ENCODE measurements around the gene PAOX.

PAOX gene

GRCh38 chr10:133350283-133350949 is 28.6 kb upstream of the PAOX start:
- H3K9me3 ChIP-seq (ENCODE audit: control insufficient read depth in 2 of 2, low read length in 2 of 2) = no peaks in the 10 kb centered on the region
- no peak overlapping the region for H3K27ac ChIP-seq (ENCODE audit: low read length)
- no peak overlapping the region for H3K4me3 ChIP-seq (ENCODE audit: low read length in 2 of 2)
- no peaks in the 10 kb centered on the region for H3K4me1 ChIP-seq (ENCODE audit: control insufficient read depth, insufficient read depth, low read length)
- H3K27me3 ChIP-seq (ENCODE audit: control insufficient read depth in 1 of 2, insufficient read depth in 2 of 2, low read length in 2 of 2) = peaks cover 14 to 15% of the 10 kb centered on the region in 2 donors
- H3K9ac ChIP-seq (ENCODE audit: low read length in 2 of 2) = no peak overlapping the region
- no peaks in the 10 kb centered on the region for H3K36me3 ChIP-seq (ENCODE audit: control insufficient read depth in 2 of 2, insufficient read depth in 2 of 2, low read length in 2 of 2)

GRCh38 chr10:133350950-133351329 is 28.1 kb upstream of the PAOX start:
- Histone ChIP-seq H3K4me1 (ENCODE audit: control insufficient read depth, insufficient read depth, low read length) (no peaks in the 10 kb centered on the region), H3K9ac (ENCODE audit: low read length in 2 of 2) (no peak overlapping the region), H3K9me3 (ENCODE audit: control insufficient read depth in 2 of 2, low read length in 2 of 2) (no peaks in the 10 kb centered on the region), H3K36me3 (ENCODE audit: control insufficient read depth in 2 of 2, insufficient read depth in 2 of 2, low read length in 2 of 2) (no peaks in the 10 kb centered on the region), H3K4me3 (ENCODE audit: low read length in 2 of 2) (no peak overlapping the region), H3K27me3 (ENCODE audit: control insufficient read depth in 1 of 2, insufficient read depth in 2 of 2, low read length in 2 of 2) (peaks cover 14 to 18% of the 10 kb centered on the region in 2 donors), H3K27ac (ENCODE audit: low read length) (no peak overlapping the region)

- no peak overlapping the region for H3K4me3 ChIP-seq (ENCODE audit: low read length in 2 of 2)
- no peaks in the 10 kb centered on the region for H3K9me3 ChIP-seq (ENCODE audit: control insufficient read depth in 2 of 2, low read length in 2 of 2)
- H3K27me3 ChIP-seq (ENCODE audit: control insufficient read depth in 1 of 2, insufficient read depth in 2 of 2, low read length in 2 of 2) = peaks cover 10 to 23% of the 10 kb centered on the region in 2 donors
- no peaks in the 10 kb centered on the region for H3K36me3 ChIP-seq (ENCODE audit: control insufficient read depth in 2 of 2, insufficient read depth in 2 of 2, low read length in 2 of 2)
- H3K27ac ChIP-seq (ENCODE audit: low read length) = no peak overlapping the region
- no peaks in the 10 kb centered on the region for H3K4me1 ChIP-seq (ENCODE audit: control insufficient read depth, insufficient read depth, low read length)
- H3K9ac ChIP-seq (ENCODE audit: low read length in 2 of 2) = no peak overlapping the region
Observed at GRCh38 chr10:133351408-133352318, 27.4 kb upstream of the PAOX start.

GRCh38 chr10:133353202-133353959 is 25.7 kb upstream of the PAOX start:
- Histone ChIP-seq H3K36me3 (ENCODE audit: control insufficient read depth in 2 of 2, insufficient read depth in 2 of 2, low read length in 2 of 2) (no peaks in the 10 kb centered on the region), H3K27ac (ENCODE audit: low read length) (no peak overlapping the region), H3K4me1 (ENCODE audit: control insufficient read depth, insufficient read depth, low read length) (peaks cover 7% of the 10 kb centered on the region)

GRCh38 chr10:133353988-133354605 is 25.0 kb upstream of the PAOX start:
- H3K27ac ChIP-seq (ENCODE audit: low read length) = no peak overlapping the region
- peaks cover 6 to 25% of the 10 kb centered on the region in 2 donors for H3K27me3 ChIP-seq (ENCODE audit: control insufficient read depth in 1 of 2, insufficient read depth in 2 of 2, low read length in 2 of 2)
- H3K9me3 ChIP-seq (ENCODE audit: control insufficient read depth in 2 of 2, low read length in 2 of 2) = no peaks in the 10 kb centered on the region
- H3K4me1 ChIP-seq (ENCODE audit: control insufficient read depth, insufficient read depth, low read length) = peaks cover 10% of the 10 kb centered on the region
- no peak overlapping the region for H3K9ac ChIP-seq (ENCODE audit: low read length in 2 of 2)
- no peaks in the 10 kb centered on the region for H3K36me3 ChIP-seq (ENCODE audit: control insufficient read depth in 2 of 2, insufficient read depth in 2 of 2, low read length in 2 of 2)
- H3K4me3 ChIP-seq (ENCODE audit: low read length in 2 of 2) = no peak overlapping the region

More at GRCh38 chr10:133353202-133353959, 25.7 kb upstream of the PAOX start:
- no peak overlapping the region for H3K9ac ChIP-seq (ENCODE audit: low read length in 2 of 2)
- peaks cover 6 to 25% of the 10 kb centered on the region in 2 donors for H3K27me3 ChIP-seq (ENCODE audit: control insufficient read depth in 1 of 2, insufficient read depth in 2 of 2, low read length in 2 of 2)
- H3K4me3 ChIP-seq (ENCODE audit: low read length in 2 of 2) = no peak overlapping the region
- no peaks in the 10 kb centered on the region for H3K9me3 ChIP-seq (ENCODE audit: control insufficient read depth in 2 of 2, low read length in 2 of 2)

- no peaks in the 10 kb centered on the region for H3K9me3 ChIP-seq (ENCODE audit: control insufficient read depth in 2 of 2, low read length in 2 of 2)
- H3K36me3 ChIP-seq (ENCODE audit: control insufficient read depth in 2 of 2, insufficient read depth in 2 of 2, low read length in 2 of 2) = no peaks in the 10 kb centered on the region
- H3K4me3 ChIP-seq (ENCODE audit: low read length in 2 of 2) = no peak overlapping the region
- H3K27me3 ChIP-seq (ENCODE audit: control insufficient read depth in 1 of 2, insufficient read depth in 2 of 2, low read length in 2 of 2) = peaks cover 4 to 22% of the 10 kb centered on the region in 2 donors
- H3K4me1 ChIP-seq (ENCODE audit: control insufficient read depth, insufficient read depth, low read length) = peaks cover 10% of the 10 kb centered on the region
- H3K27ac ChIP-seq (ENCODE audit: low read length) = no peak overlapping the region
- no peak overlapping the region for H3K9ac ChIP-seq (ENCODE audit: low read length in 2 of 2)
Observed at GRCh38 chr10:133354672-133355240, 24.3 kb upstream of the PAOX start.

- H3K4me3 ChIP-seq (ENCODE audit: low read length in 2 of 2) = no peak overlapping the region
- H3K9me3 ChIP-seq (ENCODE audit: control insufficient read depth in 2 of 2, low read length in 2 of 2) = no peaks in the 10 kb centered on the region
- no peak overlapping the region for H3K27ac ChIP-seq (ENCODE audit: low read length)
- peaks cover 2 to 22% of the 10 kb centered on the region in 2 donors for H3K27me3 ChIP-seq (ENCODE audit: control insufficient read depth in 1 of 2, insufficient read depth in 2 of 2, low read length in 2 of 2)
- H3K4me1 ChIP-seq (ENCODE audit: control insufficient read depth, insufficient read depth, low read length) = peaks cover 10% of the 10 kb centered on the region
- H3K9ac ChIP-seq (ENCODE audit: low read length in 2 of 2) = no peak overlapping the region
- H3K36me3 ChIP-seq (ENCODE audit: control insufficient read depth in 2 of 2, insufficient read depth in 2 of 2, low read length in 2 of 2) = no peaks in the 10 kb centered on the region
Observed at GRCh38 chr10:133355266-133355665, 23.8 kb upstream of the PAOX start.

- H3K27ac ChIP-seq (ENCODE audit: low read length) = no peak overlapping the region
Observed at GRCh38 chr10:133355991-133356390, 23.1 kb upstream of the PAOX start.

GRCh38 chr10:133356549-133357284 is 22.3 kb upstream of the PAOX start:
- peak overlapping the region in 1 of 2 donors; percentile 72 for H3K4me3 ChIP-seq (ENCODE audit: low read length in 2 of 2)
- peak overlapping the region in 1 of 2 donors; percentile 27 for H3K9ac ChIP-seq (ENCODE audit: low read length in 2 of 2)
- H3K27ac ChIP-seq (ENCODE audit: low read length) = no peak overlapping the region
- peaks cover 2 to 22% of the 10 kb centered on the region in 2 donors for H3K27me3 ChIP-seq (ENCODE audit: control insufficient read depth in 1 of 2, insufficient read depth in 2 of 2, low read length in 2 of 2)
- H3K36me3 ChIP-seq (ENCODE audit: control insufficient read depth in 2 of 2, insufficient read depth in 2 of 2, low read length in 2 of 2) = no peaks in the 10 kb centered on the region
- H3K9me3 ChIP-seq (ENCODE audit: control insufficient read depth in 2 of 2, low read length in 2 of 2) = no peaks in the 10 kb centered on the region
- peaks cover 10% of the 10 kb centered on the region for H3K4me1 ChIP-seq (ENCODE audit: control insufficient read depth, insufficient read depth, low read length)

More at GRCh38 chr10:133355991-133356390, 23.1 kb upstream of the PAOX start:
- no peak overlapping the region for H3K4me3 ChIP-seq (ENCODE audit: low read length in 2 of 2)
- H3K27me3 ChIP-seq (ENCODE audit: control insufficient read depth in 1 of 2, insufficient read depth in 2 of 2, low read length in 2 of 2) = peaks cover 2 to 22% of the 10 kb centered on the region in 2 donors
- H3K9me3 ChIP-seq (ENCODE audit: control insufficient read depth in 2 of 2, low read length in 2 of 2) = no peaks in the 10 kb centered on the region
- no peak overlapping the region for H3K9ac ChIP-seq (ENCODE audit: low read length in 2 of 2)
- H3K36me3 ChIP-seq (ENCODE audit: control insufficient read depth in 2 of 2, insufficient read depth in 2 of 2, low read length in 2 of 2) = no peaks in the 10 kb centered on the region
- peaks cover 10% of the 10 kb centered on the region for H3K4me1 ChIP-seq (ENCODE audit: control insufficient read depth, insufficient read depth, low read length)
